ENCODE measurements around the gene SERPING1. TPM values are rescaled to one million over a fixed set of nuclear protein-coding genes. Genes with fewer than 3 reads are reported as not detected.

The SERPING1 gene
- polyA plus RNA-seq, 1 donor (not counting 4 experiments of a cell fraction or from before 2014, with no cell fraction given), result 12.8 TPM

GRCh38 chr11:57552479-57552878 is 45.0 kb upstream of the SERPING1 start:
- Histone ChIP-seq H3K79me2 (ENCODE audit: control insufficient read depth, insufficient read depth, low read length) (no peaks in the 10 kb centered on the region), H3K9me3 (ENCODE audit: control insufficient read depth, low read depth, low read length) (no peaks in the 10 kb centered on the region), H4K20me1 (ENCODE audit: control insufficient read depth, extremely low read depth, insufficient read depth, low read length) (no peaks in the 10 kb centered on the region), H3K4me2 (ENCODE audit: control insufficient read depth, extremely low read depth, insufficient read depth, low read depth, low read length) (no peak overlapping the region), H3K9me1 (ENCODE audit: control insufficient read depth, extremely low read depth, insufficient read depth, low read length) (no peaks in the 10 kb centered on the region), H3K27me3 (ENCODE audit: control insufficient read depth, extremely low read depth, insufficient read depth, low read length) (no peaks in the 10 kb centered on the region), H2AFZ (ENCODE audit: control insufficient read depth, low read length) (no peak overlapping the region), H3K4me1 (ENCODE audit: control insufficient read depth, extremely low read depth, insufficient read depth, low read length) (no peaks in the 10 kb centered on the region), H3K36me3 (ENCODE audit: control insufficient read depth in 2 of 2, extremely low read depth in 1 of 2, insufficient read depth in 2 of 2, low read length in 2 of 2) (peaks cover 7 to 28% of the 10 kb centered on the region in 2 experiments), H3K9ac (ENCODE audit: control insufficient read depth, extremely low read depth, insufficient read depth, low read length) (no peak overlapping the region), H3K27ac (ENCODE audit: control insufficient read depth, insufficient read depth, low read length) (no peak overlapping the region), H3K4me3 (ENCODE audit: control insufficient read depth in 2 of 3, extremely low read depth in 1 of 3, insufficient read depth in 2 of 3, low read depth in 1 of 3, low read length in 3 of 3) (no peak overlapping the region)
- FAIRE-seq, result no peak
- TF ChIP-seq EZH2 (IDR thresholded peaks at IDR 0.05; ENCODE audit: low read length), result no peak
- TF ChIP-seq, protein P1, sequence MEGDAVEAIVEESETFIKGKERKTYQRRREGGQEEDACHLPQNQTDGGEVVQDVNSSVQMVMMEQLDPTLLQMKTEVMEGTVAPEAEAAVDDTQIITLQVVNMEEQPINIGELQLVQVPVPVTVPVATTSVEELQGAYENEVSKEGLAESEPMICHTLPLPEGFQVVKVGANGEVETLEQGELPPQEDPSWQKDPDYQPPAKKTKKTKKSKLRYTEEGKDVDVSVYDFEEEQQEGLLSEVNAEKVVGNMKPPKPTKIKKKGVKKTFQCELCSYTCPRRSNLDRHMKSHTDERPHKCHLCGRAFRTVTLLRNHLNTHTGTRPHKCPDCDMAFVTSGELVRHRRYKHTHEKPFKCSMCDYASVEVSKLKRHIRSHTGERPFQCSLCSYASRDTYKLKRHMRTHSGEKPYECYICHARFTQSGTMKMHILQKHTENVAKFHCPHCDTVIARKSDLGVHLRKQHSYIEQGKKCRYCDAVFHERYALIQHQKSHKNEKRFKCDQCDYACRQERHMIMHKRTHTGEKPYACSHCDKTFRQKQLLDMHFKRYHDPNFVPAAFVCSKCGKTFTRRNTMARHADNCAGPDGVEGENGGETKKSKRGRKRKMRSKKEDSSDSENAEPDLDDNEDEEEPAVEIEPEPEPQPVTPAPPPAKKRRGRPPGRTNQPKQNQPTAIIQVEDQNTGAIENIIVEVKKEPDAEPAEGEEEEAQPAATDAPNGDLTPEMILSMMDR (optimal IDR thresholded peaks at IDR 0.05 in 1 of 3, IDR thresholded peaks at IDR 0.05 in 1 of 3, conservative IDR thresholded peaks at IDR 0.05 in 1 of 3; ENCODE audit: extremely low read depth in 1 of 3, insufficient read depth in 2 of 3, low read length in 3 of 3), result no peak
- no peak for DNase-seq (ENCODE audit: low read depth, low spot score)
- dilution Hi-C loops (cut with MboI; ENCODE audit: extremely low pct_ligation_motif_present, low sequenced_read_pairs), result no loop called here

DNA sequence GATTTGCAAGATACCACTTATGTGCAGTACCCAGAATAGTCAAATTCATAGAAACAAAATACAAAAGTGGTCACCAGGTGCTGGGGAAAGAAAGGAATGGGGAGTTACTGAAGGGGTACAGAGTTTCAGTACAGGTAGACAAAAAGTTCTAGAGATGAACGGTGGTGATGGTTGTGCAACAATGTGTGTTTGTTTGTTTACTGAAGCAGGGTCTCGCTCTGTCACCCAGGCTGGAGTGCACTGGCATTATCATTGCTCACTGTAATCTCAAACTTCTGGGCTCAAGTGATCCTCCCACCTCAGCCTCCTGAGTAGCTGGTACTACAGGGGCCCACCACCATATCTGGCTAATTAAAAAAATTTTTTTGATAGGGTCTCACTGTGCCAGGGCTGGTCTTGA is 42.1 kb upstream of the SERPING1 start:
- no peak for FAIRE-seq

GRCh38 chr11:57556041-57556440 is 41.4 kb upstream of the SERPING1 start:
- TF ChIP-seq EZH2 (IDR thresholded peaks at IDR 0.05; ENCODE audit: low read length), result no peak
- TF ChIP-seq, protein P1 (optimal IDR thresholded peaks at IDR 0.05 in 1 of 3, IDR thresholded peaks at IDR 0.05 in 1 of 3, conservative IDR thresholded peaks at IDR 0.05 in 1 of 3; ENCODE audit: extremely low read depth in 1 of 3, insufficient read depth in 2 of 3, low read length in 3 of 3), result no peak
- H3K79me2 ChIP-seq (ENCODE audit: control insufficient read depth, insufficient read depth, low read length), result no peaks in the 10 kb centered on the region
- no peaks in the 10 kb centered on the region for H3K9me3 ChIP-seq (ENCODE audit: control insufficient read depth, low read depth, low read length)
- peaks cover 7 to 21% of the 10 kb centered on the region in 2 experiments for H3K36me3 ChIP-seq (ENCODE audit: control insufficient read depth in 2 of 2, extremely low read depth in 1 of 2, insufficient read depth in 2 of 2, low read length in 2 of 2)
- H3K27ac ChIP-seq (ENCODE audit: control insufficient read depth, insufficient read depth, low read length), result no peak overlapping the region
- H3K4me2 ChIP-seq (ENCODE audit: control insufficient read depth, extremely low read depth, insufficient read depth, low read depth, low read length), result no peak overlapping the region
- H3K4me1 ChIP-seq (ENCODE audit: control insufficient read depth, extremely low read depth, insufficient read depth, low read length), result no peaks in the 10 kb centered on the region
- FAIRE-seq, result no peak
- no peak overlapping the region for H3K4me3 ChIP-seq (ENCODE audit: control insufficient read depth in 2 of 3, extremely low read depth in 1 of 3, insufficient read depth in 2 of 3, low read depth in 1 of 3, low read length in 3 of 3)
- dilution Hi-C loops (cut with MboI; ENCODE audit: extremely low pct_ligation_motif_present, low sequenced_read_pairs), result no loop called here
- no peak for DNase-seq (ENCODE audit: low read depth, low spot score)
- no peak overlapping the region for H2AFZ ChIP-seq (ENCODE audit: control insufficient read depth, low read length)
- H3K27me3 ChIP-seq (ENCODE audit: control insufficient read depth, extremely low read depth, insufficient read depth, low read length), result no peaks in the 10 kb centered on the region
- H4K20me1 ChIP-seq (ENCODE audit: control insufficient read depth, extremely low read depth, insufficient read depth, low read length), result no peaks in the 10 kb centered on the region
- H3K9ac ChIP-seq (ENCODE audit: control insufficient read depth, extremely low read depth, insufficient read depth, low read length), result no peak overlapping the region
- no peaks in the 10 kb centered on the region for H3K9me1 ChIP-seq (ENCODE audit: control insufficient read depth, extremely low read depth, insufficient read depth, low read length)

More for the DNA sequence above, 42.1 kb upstream of the SERPING1 start:
- no peaks in the 10 kb centered on the region for H3K9me1 ChIP-seq (ENCODE audit: control insufficient read depth, extremely low read depth, insufficient read depth, low read length)
- H3K36me3 ChIP-seq (ENCODE audit: control insufficient read depth in 2 of 2, extremely low read depth in 1 of 2, insufficient read depth in 2 of 2, low read length in 2 of 2), result peaks cover 7 to 23% of the 10 kb centered on the region in 2 experiments
- no peak overlapping the region for H3K27ac ChIP-seq (ENCODE audit: control insufficient read depth, insufficient read depth, low read length)
- no peaks in the 10 kb centered on the region for H4K20me1 ChIP-seq (ENCODE audit: control insufficient read depth, extremely low read depth, insufficient read depth, low read length)
- no peak overlapping the region for H3K4me3 ChIP-seq (ENCODE audit: control insufficient read depth in 2 of 3, extremely low read depth in 1 of 3, insufficient read depth in 2 of 3, low read depth in 1 of 3, low read length in 3 of 3)
- H3K4me1 ChIP-seq (ENCODE audit: control insufficient read depth, extremely low read depth, insufficient read depth, low read length), result no peaks in the 10 kb centered on the region
- no peaks in the 10 kb centered on the region for H3K79me2 ChIP-seq (ENCODE audit: control insufficient read depth, insufficient read depth, low read length)
- no peaks in the 10 kb centered on the region for H3K27me3 ChIP-seq (ENCODE audit: control insufficient read depth, extremely low read depth, insufficient read depth, low read length)
- no peak for TF ChIP-seq EZH2 (IDR thresholded peaks at IDR 0.05; ENCODE audit: low read length)
- H3K9ac ChIP-seq (ENCODE audit: control insufficient read depth, extremely low read depth, insufficient read depth, low read length), result no peak overlapping the region
- no peaks in the 10 kb centered on the region for H3K9me3 ChIP-seq (ENCODE audit: control insufficient read depth, low read depth, low read length)
- dilution Hi-C loops (cut with MboI; ENCODE audit: extremely low pct_ligation_motif_present, low sequenced_read_pairs), result no loop called here
- H3K4me2 ChIP-seq (ENCODE audit: control insufficient read depth, extremely low read depth, insufficient read depth, low read depth, low read length), result no peak overlapping the region
- DNase-seq (ENCODE audit: low read depth, low spot score), result no peak
- no peak overlapping the region for H2AFZ ChIP-seq (ENCODE audit: control insufficient read depth, low read length)

Data from keratinocyte (primary cell).